Activated T-cell treated with anti-CD3 and anti-CD28 coated beads, Interleukin-2, amount 50 U/mL, for 1 hour (primary cell): ENCODE results near the gene YEATS4.

Experiments
- DNase-seq: peaks from one replicate; pipeline ENCODE4 v3.0.0-alpha.2; 2020

The YEATS4 gene

GRCh38 chr12:69440016-69440415 lies 80.5 kb downstream of the YEATS4 start:
- DNase-seq: no peak
